Esophagus squamous epithelium (tissue), 5 donors: Measurements from ENCODE around the gene LGR4. TPM values are rescaled to one million over a fixed set of nuclear protein-coding genes. Genes with fewer than 3 reads are reported as not detected.

Source experiments
- DNase-seq: peaks from one replicate; lab custom pipeline; 2025; lab: John Stamatoyannopoulos, UW
- H3K27ac ChIP-seq, 4 donors: fragments of 200-600 bp; sonication (generic); one replicate each; pipeline ENCODE4 v1.5.1; 2016 to 2019; ENCODE audit warnings: mild to moderate bottlenecking in 1 of 4
- H3K27me3 ChIP-seq, 4 donors: fragments of 200-600 bp; sonication (generic); 1 replicate in 3 of 4; 2 replicates in 1 of 4; pipeline versions ENCODE4 v1.5.1 to v1.6.0; 2017 to 2021; ENCODE audit warnings: antibody characterized with exemption in 1 of 4
- H3K36me3 ChIP-seq, 3 donors: fragments of 200-600 bp; sonication (generic); one replicate each; pipeline ENCODE4 v1.5.1; 2016 to 2019
- H3K4me1 ChIP-seq, 3 donors: fragments of 200-600 bp; sonication (generic); one replicate each; pipeline ENCODE4 v1.5.1; 2017 to 2019
- H3K4me3 ChIP-seq, 4 donors: fragments of 200-600 bp; sonication (generic); 1 replicate in 3 of 4; 2 replicates in 1 of 4; pipeline ENCODE4 v1.5.1; 2016 to 2019; ENCODE audit warnings: mild to moderate bottlenecking in 2 of 4, moderate library complexity in 1 of 4
- H3K9me3 ChIP-seq, 3 donors: fragments of 200-600 bp; sonication (generic); one replicate each; pipeline ENCODE4 v1.5.1; 2016 to 2019
- POLR2A ChIP-seq, 4 donors: fragments of 450-650 bp; IDR thresholded peaks; one replicate each; pipeline ENCODE4 v1.6.1; 2017; ENCODE audit warnings: antibody characterized with exemption in 4 of 4, mild to moderate bottlenecking in 4 of 4, moderate library complexity in 3 of 4
- whole genome bisulfite sequencing, 2 donors: methylation state at CpG; one replicate each; pipeline ENCODE4 v1.1.5; 2018; 5-methylcytosine and 5-hydroxymethylcytosine counted together
- intact Hi-C: fragments of 100-400 bp; cut with DNase I; formaldehyde crosslinking; loops from one replicate; pipeline ENCODE4 v1.15.0; 2022
- total RNA-seq, 4 donors: library from RNA; depleted of rRNA; stranded (reverse); fragments of >200 nt; gene quantifications; one replicate each; pipeline ENCODE4 v1.1.0, GENCODE V29; 2016
- TF ChIP-seq, protein P1 (sequence below), 6 experiments: fragments of 450-650 bp in 4 of 6; fragments of 200-600 bp in 2 of 6; sonication (generic) in 2 of 6; IDR thresholded peaks; one replicate each; pipeline ENCODE4 v1.5.1; 2016 to 2019; ENCODE audit warnings: antibody characterized with exemption in 6 of 6, mild to moderate bottlenecking in 4 of 6, moderate library complexity in 4 of 6
- donor health status: DM: yes; HTN: yes; CAD: no.

The LGR4 gene
- total RNA-seq, 4 donors from 2014 or later, result 22.3 to 45.6 (median 35.1) TPM

DNA sequence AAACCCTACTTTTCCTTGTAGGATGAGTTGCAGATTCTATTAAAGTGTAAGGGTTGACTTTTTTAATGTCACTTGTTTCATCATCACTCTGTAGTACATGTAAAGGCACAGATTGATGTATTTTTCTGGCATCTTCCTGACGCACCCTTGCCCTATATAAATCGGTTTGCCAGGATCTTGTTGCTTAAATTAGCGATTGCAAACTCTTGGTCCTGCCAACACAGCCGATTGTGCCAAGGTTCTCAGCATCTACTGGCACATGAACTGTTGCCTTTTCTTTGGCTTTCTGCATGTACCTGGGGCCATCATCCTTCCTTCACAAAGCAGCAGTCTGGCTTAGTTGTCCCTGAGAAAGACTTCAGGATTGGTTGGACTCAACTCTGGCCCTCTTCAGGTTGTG, 41.5 kb upstream of the LGR4 start:
- DNase-seq, result no peak
- intact Hi-C loops, result no loop called here
- WGBS, 2 donors, result 41 to 49% methylated on average over 4 of the region's 4 CpGs
- no peak for TF ChIP-seq POLR2A (IDR thresholded peaks at IDR 0.05)
- TF ChIP-seq, protein P1, sequence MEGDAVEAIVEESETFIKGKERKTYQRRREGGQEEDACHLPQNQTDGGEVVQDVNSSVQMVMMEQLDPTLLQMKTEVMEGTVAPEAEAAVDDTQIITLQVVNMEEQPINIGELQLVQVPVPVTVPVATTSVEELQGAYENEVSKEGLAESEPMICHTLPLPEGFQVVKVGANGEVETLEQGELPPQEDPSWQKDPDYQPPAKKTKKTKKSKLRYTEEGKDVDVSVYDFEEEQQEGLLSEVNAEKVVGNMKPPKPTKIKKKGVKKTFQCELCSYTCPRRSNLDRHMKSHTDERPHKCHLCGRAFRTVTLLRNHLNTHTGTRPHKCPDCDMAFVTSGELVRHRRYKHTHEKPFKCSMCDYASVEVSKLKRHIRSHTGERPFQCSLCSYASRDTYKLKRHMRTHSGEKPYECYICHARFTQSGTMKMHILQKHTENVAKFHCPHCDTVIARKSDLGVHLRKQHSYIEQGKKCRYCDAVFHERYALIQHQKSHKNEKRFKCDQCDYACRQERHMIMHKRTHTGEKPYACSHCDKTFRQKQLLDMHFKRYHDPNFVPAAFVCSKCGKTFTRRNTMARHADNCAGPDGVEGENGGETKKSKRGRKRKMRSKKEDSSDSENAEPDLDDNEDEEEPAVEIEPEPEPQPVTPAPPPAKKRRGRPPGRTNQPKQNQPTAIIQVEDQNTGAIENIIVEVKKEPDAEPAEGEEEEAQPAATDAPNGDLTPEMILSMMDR (IDR thresholded peaks at IDR 0.05), result no peak
- Histone ChIP-seq H3K27me3 (no peaks in the 10 kb centered on the region), H3K36me3 (no peaks in the 10 kb centered on the region), H3K4me3 (no peak overlapping the region), H3K27ac (peak overlapping the region in 1 of 4 donors; percentile 10), H3K9me3 (no peaks in the 10 kb centered on the region), H3K4me1 (peaks cover 0 to 18% (median 0%) of the 10 kb centered on the region in 3 donors)

DNA sequence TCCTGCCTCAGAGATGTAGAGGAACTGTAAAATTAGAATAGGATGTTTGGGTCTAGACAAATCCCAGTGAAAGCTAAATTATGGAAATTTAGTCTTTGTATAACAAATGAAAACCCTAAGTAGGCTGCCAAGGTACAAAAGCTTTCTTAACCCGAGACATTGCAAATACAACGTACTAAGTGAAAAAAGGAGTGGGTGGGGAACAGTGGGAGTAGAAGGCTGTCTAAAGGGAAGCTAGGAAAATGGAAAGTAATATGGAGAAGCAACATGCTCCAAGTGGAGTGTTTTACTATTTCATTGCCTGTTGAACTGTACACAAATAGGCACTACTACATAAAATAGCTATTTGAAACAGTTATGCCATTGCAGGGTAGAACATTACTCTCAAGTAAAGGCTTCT, 40.8 kb upstream of the LGR4 start:
- intact Hi-C loops, result no loop called here
- no peak overlapping the region for H3K4me3 ChIP-seq
- no peak for DNase-seq
- 75 to 79% methylated on average over 2 of the region's 2 CpGs for WGBS, 2 donors
- H3K36me3 ChIP-seq, result no peaks in the 10 kb centered on the region
- H3K27ac ChIP-seq, result peak overlapping the region in 1 of 4 donors; percentile 10
- H3K4me1 ChIP-seq, result peaks cover 0 to 18% (median 0%) of the 10 kb centered on the region in 3 donors
- no peaks in the 10 kb centered on the region for H3K9me3 ChIP-seq
- TF ChIP-seq POLR2A (IDR thresholded peaks at IDR 0.05), result no peak
- TF ChIP-seq, protein P1 (IDR thresholded peaks at IDR 0.05), result no peak
- no peaks in the 10 kb centered on the region for H3K27me3 ChIP-seq

DNA sequence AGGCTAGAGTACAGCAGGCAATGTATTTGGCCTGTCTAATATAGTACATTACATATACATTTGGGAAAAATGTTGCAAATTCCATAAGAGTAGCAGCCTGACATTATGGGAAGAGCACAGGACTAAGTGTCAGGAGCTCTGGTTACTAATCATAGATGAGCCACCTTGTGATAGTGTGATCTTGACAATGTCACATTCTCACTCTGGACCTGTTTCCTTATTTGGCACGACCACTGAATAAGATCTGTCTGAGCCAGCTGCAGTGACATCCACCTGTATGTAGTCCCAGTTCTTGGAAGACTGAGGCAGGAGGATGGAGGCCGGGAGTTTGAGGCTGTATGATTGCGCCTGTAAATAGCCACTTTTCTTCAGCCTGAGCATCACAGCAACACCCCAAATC, 39.6 kb upstream of the LGR4 start:
- intact Hi-C loops, result no loop called here
- H3K9me3 ChIP-seq, result no peaks in the 10 kb centered on the region
- 82 to 90% methylated on average over 3 of the region's 3 CpGs for WGBS, 2 donors
- no peak for DNase-seq
- H3K36me3 ChIP-seq, result no peaks in the 10 kb centered on the region
- H3K4me1 ChIP-seq, result peaks cover 5 to 27% (median 5%) of the 10 kb centered on the region in 3 donors
- no peak overlapping the region for H3K4me3 ChIP-seq
- H3K27me3 ChIP-seq, result no peaks in the 10 kb centered on the region
- TF ChIP-seq, protein P1 (IDR thresholded peaks at IDR 0.05), result no peak
- TF ChIP-seq POLR2A (IDR thresholded peaks at IDR 0.05), result no peak
- H3K27ac ChIP-seq, result no peak overlapping the region

DNA sequence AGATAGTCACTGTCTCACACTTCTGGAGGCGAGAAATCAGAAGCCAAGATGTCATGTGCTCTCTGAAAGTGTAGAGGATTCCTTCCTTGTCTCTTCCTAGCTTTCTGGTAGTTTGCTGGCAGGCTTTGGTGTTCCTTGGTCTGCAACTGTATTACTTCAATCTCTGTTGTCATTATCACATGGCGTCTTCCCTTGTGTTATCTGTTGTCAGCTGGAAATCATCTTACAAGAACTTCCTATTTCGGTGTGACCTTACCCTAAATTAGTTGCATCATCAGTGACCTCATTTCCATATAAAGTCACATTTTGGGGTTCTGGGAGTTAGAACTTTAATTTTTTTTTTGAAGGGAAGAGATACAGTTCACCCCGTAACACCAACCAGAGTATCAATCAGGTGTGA, 37.3 kb upstream of the LGR4 start:
- no peak for TF ChIP-seq POLR2A (IDR thresholded peaks at IDR 0.05)
- TF ChIP-seq, protein P1 (IDR thresholded peaks at IDR 0.05), result no peak
- Histone ChIP-seq H3K27ac (no peak overlapping the region), H3K4me3 (no peak overlapping the region), H3K36me3 (no peaks in the 10 kb centered on the region), H3K4me1 (peaks cover 14 to 40% (median 15%) of the 10 kb centered on the region in 3 donors), H3K9me3 (no peaks in the 10 kb centered on the region), H3K27me3 (no peaks in the 10 kb centered on the region)
- intact Hi-C loops, result no loop called here
- WGBS, 2 donors, result 85 to 88% methylated on average over 4 of the region's 4 CpGs
- DNase-seq, result no peak

DNA sequence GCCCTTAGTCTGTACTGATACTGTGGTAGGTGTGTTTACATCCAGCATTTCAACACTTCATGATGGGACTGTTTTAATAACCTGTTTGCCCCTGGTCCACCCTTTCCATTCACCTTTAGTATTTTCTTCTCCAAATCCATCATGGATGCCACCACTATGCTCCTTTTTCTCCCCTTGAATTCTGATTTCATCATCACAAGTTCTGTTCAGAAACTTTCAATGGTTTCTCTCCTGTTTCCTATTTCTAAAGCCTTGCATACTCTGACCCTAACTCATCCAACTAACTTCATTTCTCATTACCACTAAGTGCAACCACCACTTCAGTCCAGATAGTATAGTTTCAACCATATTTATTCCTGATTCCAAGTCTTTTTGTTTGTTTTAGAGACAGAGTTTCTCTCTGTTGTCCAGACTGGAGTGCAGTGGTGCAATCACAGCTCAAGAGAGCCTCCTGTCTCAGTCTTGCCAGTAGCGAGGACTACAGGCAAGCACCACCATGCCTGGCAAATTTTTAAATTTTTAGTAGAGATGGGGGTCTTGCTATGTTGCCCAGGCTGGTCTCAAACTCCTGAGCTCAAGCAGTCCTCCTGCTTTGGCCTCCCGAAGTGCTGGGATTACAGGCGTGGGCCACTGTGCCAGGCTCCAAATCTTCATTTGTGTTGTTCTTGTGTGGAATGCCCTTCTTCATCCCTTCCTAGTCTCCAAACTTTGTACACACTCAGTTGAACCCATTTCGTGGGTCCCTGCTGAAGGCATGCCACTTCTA, 35.1 kb upstream of the LGR4 start:
- Histone ChIP-seq H3K27me3 (no peaks in the 10 kb centered on the region), H3K4me1 (peaks cover 15 to 45% (median 33%) of the 10 kb centered on the region in 3 donors), H3K4me3 (peak overlapping the region in 3 of 4 donors; percentile 78 to 81 (median 80)), H3K27ac (no peak overlapping the region), H3K9me3 (no peaks in the 10 kb centered on the region), H3K36me3 (no peaks in the 10 kb centered on the region)
- no peak for DNase-seq
- intact Hi-C loops, result no loop called here
- TF ChIP-seq, protein P1 (IDR thresholded peaks at IDR 0.05), result no peak
- TF ChIP-seq POLR2A (IDR thresholded peaks at IDR 0.05), result no peak
- 89 to 100% methylated on average over 4 of the region's 4 CpGs for WGBS, 2 donors
